PC-3 (cell line): ENCODE data around the gene ENPP3. TPM values are rescaled to one million over a fixed set of nuclear protein-coding genes. Genes with fewer than 3 reads are reported as not detected.

Experiments used
- ATAC-seq: fragments of 200-7000 bp; cut with Tn5 transposase; 2 replicates; pipeline ENCODE4 v1.9.1; 2020; ENCODE audit warnings: mild to moderate bottlenecking, moderate library complexity
- BruUV-seq: library from RNA; stranded (reverse); fragments of 400-500 nt; replicated peaks from 2 replicates; lab custom pipeline; 2021; lab: Mats Ljungman, UMichigan
- CTCF ChIA-PET: fragments of 300-600 bp; sonication (Branson Sonifier 250); formaldehyde crosslinking; loops from one replicate; lab custom pipeline; 2022; ENCODE audit warnings: antibody characterized with exemption; lab: Charles Lee
- POLR2A ChIA-PET: fragments of 300-600 bp; sonication (Branson Sonifier 250); formaldehyde crosslinking; loops from one replicate; lab custom pipeline; 2022; ENCODE audit warnings: antibody characterized with exemption; ENCODE audit not compliant: unreplicated experiment; lab: Charles Lee
- DNase-seq: peaks from one replicate; pipeline ENCODE4 v3.0.0-alpha.2; 2015
- H2AFZ ChIP-seq: fragments of 300-600 bp; sonication (generic); 2 replicates; pipeline ENCODE4 v1.6.0; 2016; ENCODE audit warnings: antibody characterized with exemption, low read length
- H3F3A ChIP-seq: fragments of 300-600 bp; sonication (generic); one replicate; pipeline ENCODE4 v1.6.0; 2017; ENCODE audit warnings: antibody characterized with exemption, low read length, control low read depth, mild to moderate bottlenecking; ENCODE audit not compliant: unreplicated experiment
- H3K27ac ChIP-seq: fragments of 300-600 bp; sonication (generic); 2 replicates; pipeline ENCODE4 v1.5.1; 2016; ENCODE audit warnings: mild to moderate bottlenecking, low read length
- H3K27me3 ChIP-seq: fragments of 300-600 bp; sonication (generic); 2 replicates; pipeline ENCODE4 v1.6.1; 2016; ENCODE audit warnings: low read length, mixed read lengths
- H3K36me3 ChIP-seq: fragments of 300-600 bp; sonication (generic); 2 replicates; pipeline ENCODE4 v1.6.1; 2016; ENCODE audit warnings: low read depth, mixed run types, low read length, mixed read lengths
- H3K4me1 ChIP-seq: fragments of 300-600 bp; sonication (generic); 2 replicates; pipeline ENCODE4 v1.5.1; 2016; ENCODE audit warnings: low read length; ENCODE audit not compliant: insufficient read depth
- H3K4me2 ChIP-seq: fragments of 300-600 bp; sonication (generic); 2 replicates; pipeline ENCODE4 v1.6.0; 2016; ENCODE audit warnings: low read length
- H3K4me3 ChIP-seq: fragments of 300-600 bp; sonication (generic); 2 replicates; pipeline ENCODE4 v1.5.1; 2016; ENCODE audit warnings: mild to moderate bottlenecking, low read length, mixed read lengths
- H3K79me2 ChIP-seq: fragments of 300-600 bp; sonication (generic); 2 replicates; pipeline ENCODE4 v1.6.1; 2017; ENCODE audit warnings: low read length, mixed read lengths
- H3K9ac ChIP-seq: fragments of 300-600 bp; sonication (generic); 2 replicates; pipeline ENCODE4 v1.6.0; 2016; ENCODE audit warnings: mild to moderate bottlenecking, low read length
- H3K9me2 ChIP-seq: fragments of 300-600 bp; sonication (generic); replicated peaks from 2 replicates; pipeline ENCODE4 v1.6.1; 2016; ENCODE audit warnings: mixed run types, low read length, mixed read lengths
- H3K9me3 ChIP-seq: fragments of 300-600 bp; sonication (generic); 2 replicates; pipeline ENCODE4 v1.6.1; 2016; ENCODE audit warnings: low read length, mixed read lengths
- H4K20me1 ChIP-seq: fragments of 300-600 bp; sonication (generic); 2 replicates; pipeline ENCODE4 v1.6.1; 2016; ENCODE audit warnings: low read length, mixed read lengths
- EZH2 ChIP-seq: fragments of 300-600 bp; sonication (generic); IDR thresholded peaks from one replicate; pipeline ENCODE4 v1.6.1; 2017; ENCODE audit warnings: antibody characterized with exemption, mild to moderate bottlenecking, low read length; ENCODE audit not compliant: unreplicated experiment
- EZH2phosphoT487 ChIP-seq: fragments of 300-600 bp; sonication (generic); IDR thresholded peaks from 2 replicates; pipeline ENCODE4 v1.6.1; 2018; ENCODE audit warnings: mild to moderate bottlenecking, antibody characterized with exemption, low read length, borderline replicate concordance
- intact Hi-C: fragments of 100-400 bp; cut with micrococcal nuclease; formaldehyde crosslinking; loops from 2 replicates; pipeline ENCODE4 v1.9.0; 2023
- total RNA-seq: library from RNA; depleted of rRNA; stranded (reverse); fragments of >200 nt; gene quantifications from 2 replicates; pipeline ENCODE4 v1.2.3, GENCODE V29; 2014
- TF ChIP-seq, protein P1 (sequence below): fragments of 300-600 bp; sonication (generic); conservative IDR thresholded peaks from 2 replicates; pipeline ENCODE4 v1.5.1; 2017; ENCODE audit warnings: antibody characterized with exemption, low read depth, mild to moderate bottlenecking, low read length

ENPP3 gene
- total RNA-seq, 1 experiment from 2014 or later: 0.18 TPM

GRCh38 chr6:131756039-131756438, 118.9 kb downstream of the ENPP3 start:
- BruUV-seq: no TSS peak
- Histone ChIP-seq H3K4me2 (peak overlapping the region; percentile 84), H4K20me1 (no peaks in the 10 kb centered on the region), H3K4me3 (peak overlapping the region; percentile 25; the same call in 1 of the 2 replicates), H3K27me3 (no peaks in the 10 kb centered on the region), H3K4me1 (peaks cover 44% of the 10 kb centered on the region), H3K79me2 (no peaks in the 10 kb centered on the region), H3K27ac (peak overlapping the region; percentile 99), H2AFZ (no peak overlapping the region), H3K9ac (peak overlapping the region; percentile 91), H3K9me3 (no peaks in the 10 kb centered on the region), H3K9me2 (no peaks in the 10 kb centered on the region), H3F3A (no peaks in the 10 kb centered on the region), H3K36me3 (no peaks in the 10 kb centered on the region)
- intact Hi-C loops: no loop called here
- no peak for TF ChIP-seq EZH2phosphoT487
- TF ChIP-seq, protein P1, sequence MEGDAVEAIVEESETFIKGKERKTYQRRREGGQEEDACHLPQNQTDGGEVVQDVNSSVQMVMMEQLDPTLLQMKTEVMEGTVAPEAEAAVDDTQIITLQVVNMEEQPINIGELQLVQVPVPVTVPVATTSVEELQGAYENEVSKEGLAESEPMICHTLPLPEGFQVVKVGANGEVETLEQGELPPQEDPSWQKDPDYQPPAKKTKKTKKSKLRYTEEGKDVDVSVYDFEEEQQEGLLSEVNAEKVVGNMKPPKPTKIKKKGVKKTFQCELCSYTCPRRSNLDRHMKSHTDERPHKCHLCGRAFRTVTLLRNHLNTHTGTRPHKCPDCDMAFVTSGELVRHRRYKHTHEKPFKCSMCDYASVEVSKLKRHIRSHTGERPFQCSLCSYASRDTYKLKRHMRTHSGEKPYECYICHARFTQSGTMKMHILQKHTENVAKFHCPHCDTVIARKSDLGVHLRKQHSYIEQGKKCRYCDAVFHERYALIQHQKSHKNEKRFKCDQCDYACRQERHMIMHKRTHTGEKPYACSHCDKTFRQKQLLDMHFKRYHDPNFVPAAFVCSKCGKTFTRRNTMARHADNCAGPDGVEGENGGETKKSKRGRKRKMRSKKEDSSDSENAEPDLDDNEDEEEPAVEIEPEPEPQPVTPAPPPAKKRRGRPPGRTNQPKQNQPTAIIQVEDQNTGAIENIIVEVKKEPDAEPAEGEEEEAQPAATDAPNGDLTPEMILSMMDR: no peak
- no peak for TF ChIP-seq EZH2
- POLR2A ChIA-PET: interaction anchor here (0.7 kb wide), 1 partner anchor 593 kb away, joined by 3 read pairs; no protein-coding TSS in a partner anchor
- no peak for ATAC-seq
- CTCF ChIA-PET: no interaction called here
- DNase-seq: peak; percentile 45

GRCh38 chr6:131758920-131759319, 121.8 kb downstream of the ENPP3 start:
- Histone ChIP-seq H3K9me2 (no peaks in the 10 kb centered on the region), H3K9ac (no peak overlapping the region), H4K20me1 (no peaks in the 10 kb centered on the region), H3K79me2 (no peaks in the 10 kb centered on the region), H2AFZ (no peak overlapping the region), H3F3A (no peaks in the 10 kb centered on the region), H3K4me2 (no peak overlapping the region), H3K4me1 (peaks cover 40% of the 10 kb centered on the region), H3K36me3 (no peaks in the 10 kb centered on the region), H3K27ac (no peak overlapping the region), H3K4me3 (no peak overlapping the region), H3K27me3 (no peaks in the 10 kb centered on the region), H3K9me3 (no peaks in the 10 kb centered on the region)
- peak; percentile 17 for DNase-seq
- POLR2A ChIA-PET: no interaction called here
- intact Hi-C loops: no loop called here
- no TSS peak for BruUV-seq
- CTCF ChIA-PET: no interaction called here
- no peak for ATAC-seq
- TF ChIP-seq EZH2: no peak
- no peak for TF ChIP-seq EZH2phosphoT487
- TF ChIP-seq, protein P1: no peak

DNA sequence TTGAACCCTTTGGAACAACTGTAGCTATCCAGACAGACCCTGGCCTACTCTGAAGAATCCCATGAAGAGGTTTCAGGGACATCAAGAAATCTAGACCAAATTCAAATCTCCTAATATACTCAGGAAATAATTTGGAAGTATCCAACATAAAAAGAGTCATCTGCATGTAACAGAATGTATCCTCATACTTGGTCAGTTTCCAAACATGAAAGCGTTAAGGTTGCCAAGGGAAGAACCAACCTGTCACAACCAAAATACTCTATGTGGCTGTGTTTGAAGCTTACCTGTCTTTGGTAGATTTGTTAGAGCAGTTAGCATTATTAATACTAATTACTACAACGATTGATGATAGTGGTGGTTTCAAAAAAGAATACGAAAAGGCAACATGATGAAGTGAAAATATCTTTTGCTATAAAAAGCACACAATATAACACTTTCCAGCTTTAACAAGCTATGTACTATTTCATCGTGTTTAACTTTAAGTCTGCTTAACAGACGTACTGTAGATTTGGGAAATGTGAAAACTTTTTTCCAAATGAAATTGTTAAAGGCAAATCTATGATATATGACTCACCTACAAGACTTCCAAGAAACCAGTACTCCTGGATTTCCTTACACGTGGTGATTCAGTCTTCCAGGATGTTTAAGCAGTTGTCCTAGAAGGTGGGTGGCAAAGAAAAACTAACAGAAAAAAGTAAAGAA, 124.1 kb downstream of the ENPP3 start:
- CTCF ChIA-PET: no interaction called here
- H3K4me2 ChIP-seq: peak overlapping the region; percentile 63
- ATAC-seq: peak; percentile 82

More for the DNA sequence above, 124.1 kb downstream of the ENPP3 start:
- Histone ChIP-seq H2AFZ (no peak overlapping the region), H3K9ac (no peak overlapping the region; the same call in 1 of the 2 replicates), H4K20me1 (no peaks in the 10 kb centered on the region), H3K79me2 (no peaks in the 10 kb centered on the region), H3K9me3 (no peaks in the 10 kb centered on the region), H3K4me3 (no peak overlapping the region), H3K4me1 (peaks cover 23% of the 10 kb centered on the region), H3F3A (no peaks in the 10 kb centered on the region), H3K36me3 (no peaks in the 10 kb centered on the region), H3K27ac (peak overlapping the region; percentile 65), H3K9me2 (no peaks in the 10 kb centered on the region), H3K27me3 (no peaks in the 10 kb centered on the region)
- POLR2A ChIA-PET: no interaction called here
- intact Hi-C loops: no loop called here
- TF ChIP-seq EZH2phosphoT487 (no peak), EZH2 (no peak)
- TF ChIP-seq, protein P1: no peak
- BruUV-seq: no TSS peak
- DNase-seq: peak; percentile 67
